HG02870 (cell line): Measurements from ENCODE around the gene GRIK5.

Experiments
- ATAC-seq: cut with Tn5 transposase; IDR thresholded peaks from one replicate; pipeline ENCODE4 v1.9.1; 2021; ENCODE audit warnings: mild to moderate bottlenecking, moderate library complexity; ENCODE audit not compliant: unreplicated experiment

Gene GRIK5

DNA sequence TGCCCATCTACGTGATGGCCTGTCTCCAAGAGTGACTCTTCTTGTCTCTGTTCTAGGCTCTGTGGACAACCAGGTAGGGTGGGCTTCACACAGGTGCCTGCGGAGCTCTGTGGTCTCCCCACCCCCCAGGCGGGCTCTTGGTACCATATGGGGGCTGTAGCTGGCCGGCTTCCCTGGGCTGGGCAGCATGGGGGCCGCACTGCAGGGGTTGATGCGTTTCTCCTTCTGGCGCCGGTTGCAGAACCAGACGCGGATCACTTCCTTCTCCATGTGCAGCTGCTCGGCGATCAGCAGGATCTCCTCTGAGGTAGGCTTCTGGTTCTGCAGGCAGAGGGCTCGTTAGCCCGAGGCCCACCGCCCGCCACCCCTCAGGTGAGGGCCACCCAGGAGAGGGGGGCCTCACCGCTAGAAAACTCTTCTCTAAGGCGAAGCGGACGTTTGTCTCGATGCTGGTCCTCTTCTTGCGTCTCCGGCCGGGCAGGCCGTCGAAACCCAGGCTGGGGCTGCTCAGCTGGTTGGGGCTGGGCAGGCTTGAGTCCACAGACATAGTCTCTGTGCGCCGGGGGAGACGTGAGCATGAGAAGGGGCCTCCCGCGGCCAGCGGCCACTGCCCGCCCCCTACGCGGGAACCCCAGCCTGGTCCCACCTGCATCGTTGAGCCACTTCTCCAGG, 25.3 kb upstream of the GRIK5 start:
- ATAC-seq: no peak

- ATAC-seq: no peak
These were observed 23.9 kb upstream of the GRIK5 start for GRCh38 chr19:42093926-42094325.

DNA sequence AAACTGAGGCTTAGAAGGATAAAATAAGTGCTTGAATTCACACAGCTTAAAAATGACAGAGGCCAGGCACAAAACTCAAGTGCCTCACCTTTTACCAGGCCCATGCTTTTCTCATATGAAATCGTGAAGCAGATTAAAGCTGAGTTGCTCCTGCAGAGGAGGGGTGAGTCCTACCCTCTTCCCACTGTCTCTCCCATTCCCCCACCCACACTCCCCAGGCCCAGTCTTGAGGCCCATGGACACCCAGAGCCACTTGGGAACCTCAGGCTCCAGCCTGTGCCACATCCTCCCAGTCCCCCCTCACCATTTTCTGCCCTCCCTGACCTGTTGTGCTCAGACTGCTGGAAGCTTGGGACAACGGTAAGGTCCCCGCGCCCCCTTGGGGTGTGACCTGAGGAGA, 23.5 kb upstream of the GRIK5 start:
- ATAC-seq: no peak

DNA sequence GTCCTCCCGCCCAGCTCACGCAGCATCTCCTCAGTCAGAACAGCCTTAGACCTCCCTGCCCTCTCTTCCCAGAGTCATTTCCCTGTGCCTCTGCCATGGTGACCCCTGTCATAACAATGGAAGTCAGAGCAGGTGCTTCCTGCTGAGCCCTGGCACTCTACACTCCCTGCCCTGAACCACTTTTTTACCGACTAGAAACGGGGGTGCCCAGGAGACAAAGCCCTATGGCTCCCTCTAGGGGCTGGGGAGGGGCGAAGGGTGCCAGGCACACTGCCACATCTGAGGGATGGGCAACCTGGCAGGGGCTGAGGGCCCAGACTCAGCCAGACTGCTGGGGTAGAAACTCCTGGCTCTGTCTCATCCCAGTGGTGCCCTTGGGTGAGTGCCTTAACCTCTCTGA, 22.3 kb upstream of the GRIK5 start:
- no peak for ATAC-seq

DNA sequence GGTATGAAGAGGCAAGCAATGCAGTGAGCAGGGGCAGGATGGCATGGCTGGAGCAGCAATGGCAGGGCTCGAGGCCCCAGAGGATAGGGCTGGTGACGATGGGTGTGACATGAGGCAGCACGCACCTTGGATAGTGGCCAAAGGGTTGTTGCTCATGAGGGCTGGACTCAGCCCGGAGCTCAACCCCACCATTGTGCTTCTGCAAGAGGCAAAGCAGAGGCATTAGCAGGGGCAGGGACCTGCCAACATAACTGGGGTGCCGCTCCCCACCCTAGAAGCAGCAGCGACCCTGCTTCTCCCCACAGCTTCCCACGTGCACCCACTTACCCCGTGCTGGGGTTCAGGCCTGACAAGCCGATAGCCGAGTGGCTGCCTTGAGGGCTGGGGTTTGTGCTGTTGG, 21.7 kb upstream of the GRIK5 start:
- no peak for ATAC-seq

GRCh38 chr19:42091300-42091699, 21.3 kb upstream of the GRIK5 start:
- no peak for ATAC-seq

GRCh38 chr19:42090672-42091071, 20.7 kb upstream of the GRIK5 start:
- ATAC-seq: no peak

GRCh38 chr19:42089772-42090171, 19.8 kb upstream of the GRIK5 start:
- ATAC-seq: no peak

GRCh38 chr19:42089191-42089750, 19.3 kb upstream of the GRIK5 start:
- no peak for ATAC-seq

GRCh38 chr19:42088471-42089190, 18.6 kb upstream of the GRIK5 start:
- ATAC-seq: no peak

- ATAC-seq: no peak
These were observed 17.0 kb upstream of the GRIK5 start for GRCh38 chr19:42086770-42087550.

- ATAC-seq: no peak
These were observed 16.3 kb upstream of the GRIK5 start for GRCh38 chr19:42086188-42086736.

DNA sequence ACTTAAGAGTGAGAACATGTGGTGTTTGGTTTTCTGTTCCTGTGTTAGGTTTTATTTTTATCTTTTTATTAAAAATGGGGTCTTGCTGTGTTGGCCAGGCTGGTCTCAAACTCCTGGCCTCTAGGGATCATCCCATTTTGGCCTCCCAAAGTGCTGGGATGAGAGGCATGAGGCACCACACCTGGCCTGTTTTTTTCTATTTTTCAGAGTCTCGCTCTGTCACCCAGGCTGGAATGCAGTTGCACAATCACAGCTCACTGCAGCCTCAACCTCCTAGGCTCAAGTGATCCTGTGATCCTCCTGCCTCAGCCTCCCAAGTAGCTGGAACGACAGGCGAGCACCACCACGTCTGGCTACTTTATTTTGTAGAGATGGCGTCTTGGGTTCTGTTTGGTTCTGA, 13.5 kb upstream of the GRIK5 start:
- ATAC-seq: no peak

GRCh38 chr19:42081584-42082203, 11.7 kb upstream of the GRIK5 start:
- no peak for ATAC-seq

- ATAC-seq: no peak
These were observed 10.9 kb upstream of the GRIK5 start for GRCh38 chr19:42080764-42081375.

GRCh38 chr19:42079886-42080763, 10.1 kb upstream of the GRIK5 start:
- ATAC-seq: no peak

- no peak for ATAC-seq
These were observed 9.3 kb upstream of the GRIK5 start for GRCh38 chr19:42079276-42079669.

DNA sequence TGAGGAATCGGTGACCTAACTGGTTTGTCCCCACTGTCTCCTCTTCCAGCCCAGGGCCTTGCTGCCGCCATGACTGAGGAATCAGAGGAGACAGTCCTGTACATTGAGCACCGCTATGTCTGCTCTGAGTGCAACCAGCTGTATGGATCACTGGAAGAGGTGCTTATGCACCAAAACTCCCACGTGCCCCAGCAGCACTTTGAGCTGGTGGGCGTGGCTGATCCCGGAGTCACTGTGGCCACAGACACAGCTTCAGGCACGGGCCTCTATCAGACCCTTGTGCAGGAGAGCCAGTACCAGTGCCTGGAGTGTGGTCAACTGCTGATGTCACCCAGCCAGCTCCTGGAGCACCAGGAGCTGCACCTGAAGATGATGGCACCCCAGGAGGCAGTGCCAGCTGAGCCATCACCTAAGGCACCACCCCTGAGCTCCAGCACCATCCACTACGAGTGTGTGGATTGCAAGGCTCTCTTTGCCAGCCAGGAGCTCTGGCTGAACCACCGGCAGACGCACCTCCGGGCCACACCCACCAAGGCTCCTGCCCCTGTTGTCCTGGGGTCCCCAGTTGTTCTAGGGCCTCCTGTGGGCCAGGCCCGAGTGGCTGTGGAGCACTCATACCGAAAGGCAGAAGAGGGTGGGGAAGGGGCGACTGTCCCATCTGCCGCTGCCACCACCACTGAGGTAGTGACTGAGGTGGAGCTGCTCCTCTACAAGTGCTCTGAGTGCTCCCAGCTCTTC, 8.7 kb upstream of the GRIK5 start:
- ATAC-seq: no peak

GRCh38 chr19:42078058-42078457, 8.1 kb upstream of the GRIK5 start:
- no peak for ATAC-seq
